Measurements from ENCODE around the gene CCNJL.
A peak's percentile ranks its signal among the peaks of the same experiment; 100 is the strongest.

The CCNJL gene

DNA sequence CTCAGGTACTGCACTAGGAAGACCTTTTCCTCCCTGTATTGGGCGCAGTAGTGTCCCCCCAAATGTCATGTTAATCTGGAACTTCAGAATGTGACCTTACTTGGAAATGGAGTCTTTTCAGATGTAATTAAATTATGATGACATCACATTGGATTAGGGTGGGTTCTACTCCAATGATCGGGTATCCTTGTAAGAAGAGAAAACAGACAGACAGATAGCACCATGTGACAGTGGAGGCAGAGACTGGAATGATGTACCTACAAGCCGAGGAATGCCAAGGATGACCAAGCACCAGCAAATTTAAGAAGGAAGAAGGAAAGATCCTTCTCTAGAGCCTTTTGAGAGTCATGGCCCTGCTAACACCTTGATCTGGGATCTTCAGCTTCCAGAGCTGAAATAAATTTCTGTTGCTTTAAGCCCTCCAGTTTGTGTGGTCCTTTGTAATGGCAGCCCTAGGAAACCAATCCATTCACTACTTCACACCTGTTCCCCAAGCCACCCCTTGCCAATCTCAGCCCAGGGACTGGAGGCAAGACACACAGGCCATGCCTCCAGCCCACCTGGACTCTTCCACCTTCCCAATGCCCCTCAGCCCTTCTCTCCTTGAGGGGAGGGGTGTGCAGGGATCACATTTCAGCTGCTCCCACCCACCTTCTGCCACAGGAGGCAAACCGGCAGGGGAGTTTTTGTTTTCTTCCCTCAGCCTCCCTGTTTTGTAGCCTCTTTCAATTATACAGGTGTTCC lies 1.6 kb downstream of the CCNJL start:
- DNase-seq (ENCODE audit: low spot score) = no peak
- Histone ChIP-seq H4K8ac (ENCODE audit: low read depth, low read length) (no peak overlapping the region), H3K36me3 (replicated peaks in 1 of 2; ENCODE audit: control insufficient read depth in 2 of 2, insufficient read depth in 2 of 2, low read length in 2 of 2) (peaks cover 12 to 47% of the 10 kb centered on the region in 2 donors), H3K79me1 (ENCODE audit: low read depth, low read length) (peaks cover 4% of the 10 kb centered on the region), H3K4me1 (ENCODE audit: control insufficient read depth in 2 of 2, insufficient read depth in 1 of 2, low read depth in 1 of 2, low read length in 2 of 2) (peaks cover 4 to 8% of the 10 kb centered on the region in 2 donors), H2BK15ac (ENCODE audit: low read length) (no peak overlapping the region), H3K27ac (replicated peaks; ENCODE audit: low read length) (no peak overlapping the region), H2BK5ac (ENCODE audit: low read length) (no peak overlapping the region), H3K4me3 (ENCODE audit: low read length in 2 of 2) (peak overlapping the region; percentile 71 to 92), H2AK5ac (ENCODE audit: low read depth, low read length) (no peak overlapping the region), H3K14ac (ENCODE audit: low read length) (no peak overlapping the region), H3K9me3 (replicated peaks in 1 of 2; ENCODE audit: control insufficient read depth in 2 of 2, insufficient read depth in 1 of 2, low read depth in 1 of 2, low read length in 2 of 2) (no peaks in the 10 kb centered on the region), H2AFZ (ENCODE audit: low read length) (no peak overlapping the region), H3K9ac (ENCODE audit: low read depth, low read length, poor library complexity) (no peak overlapping the region), H2BK120ac (ENCODE audit: low read depth, low read length) (no peak overlapping the region), H4K91ac (ENCODE audit: low read depth, low read length, poor library complexity) (no peak overlapping the region), H3K27me3 (ENCODE audit: control insufficient read depth in 3 of 3, insufficient read depth in 3 of 3, low read depth in 1 of 3, low read length in 3 of 3) (no peaks in the 10 kb centered on the region), H2BK12ac (ENCODE audit: low read length) (no peak overlapping the region), H3K4ac (ENCODE audit: low read length) (no peak overlapping the region), H3K4me2 (ENCODE audit: insufficient read depth, low read length, poor library complexity, severe bottlenecking) (no peak overlapping the region), H3K23ac (ENCODE audit: low read depth, low read length, poor library complexity) (no peak overlapping the region), H3K18ac (ENCODE audit: low read length) (no peak overlapping the region)
- WGBS, 2 donors (ENCODE audit: extremely low coverage in 2 of 2, insufficient read length in 2 of 2, insufficient replicate concordance in 1 of 2) = no CpG with 5 or more reads among the region's 4 CpGs

DNA sequence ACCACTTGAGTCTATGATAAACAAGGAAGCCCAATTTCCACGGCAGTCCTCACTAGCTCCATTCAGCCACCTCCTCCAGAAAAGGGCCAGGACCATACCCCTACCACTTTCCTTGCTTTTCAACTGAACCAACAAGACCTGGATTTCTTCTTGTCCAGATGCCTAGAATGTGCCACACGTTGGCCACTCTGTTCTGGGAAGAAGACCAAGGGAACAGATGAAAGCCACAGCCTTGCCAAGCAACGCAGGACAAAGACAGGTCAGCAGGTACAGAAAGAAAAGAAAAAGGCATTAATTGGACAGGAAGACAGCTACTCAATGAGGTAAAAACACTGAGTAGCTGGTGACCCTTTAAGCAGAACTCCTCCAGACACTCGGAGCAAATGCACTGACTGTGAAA lies 2.2 kb downstream of the CCNJL start:
- no peak overlapping the region for H3K27ac ChIP-seq (replicated peaks; ENCODE audit: low read length)
- no peak overlapping the region for H3K4me3 ChIP-seq (ENCODE audit: low read length in 2 of 2)
- H3K9ac ChIP-seq (ENCODE audit: low read depth, low read length, poor library complexity) = no peak overlapping the region
- H3K36me3 ChIP-seq (replicated peaks in 1 of 2; ENCODE audit: control insufficient read depth in 2 of 2, insufficient read depth in 2 of 2, low read length in 2 of 2) = peaks cover 12 to 53% of the 10 kb centered on the region in 2 donors
- H2AK5ac ChIP-seq (ENCODE audit: low read depth, low read length) = no peak overlapping the region
- H3K79me1 ChIP-seq (ENCODE audit: low read depth, low read length) = peaks cover 4% of the 10 kb centered on the region
- H2BK120ac ChIP-seq (ENCODE audit: low read depth, low read length) = no peak overlapping the region
- no peak overlapping the region for H3K4me2 ChIP-seq (ENCODE audit: insufficient read depth, low read length, poor library complexity, severe bottlenecking)
- DNase-seq (ENCODE audit: low spot score) = no peak
- peaks cover 4 to 8% of the 10 kb centered on the region in 2 donors for H3K4me1 ChIP-seq (ENCODE audit: control insufficient read depth in 2 of 2, insufficient read depth in 1 of 2, low read depth in 1 of 2, low read length in 2 of 2)
- H3K18ac ChIP-seq (ENCODE audit: low read length) = no peak overlapping the region
- no peak overlapping the region for H3K4ac ChIP-seq (ENCODE audit: low read length)
- no peak overlapping the region for H3K14ac ChIP-seq (ENCODE audit: low read length)
- H2AFZ ChIP-seq (ENCODE audit: low read length) = no peak overlapping the region
- no peaks in the 10 kb centered on the region for H3K27me3 ChIP-seq (ENCODE audit: control insufficient read depth in 3 of 3, insufficient read depth in 3 of 3, low read depth in 1 of 3, low read length in 3 of 3)
- no peaks in the 10 kb centered on the region for H3K9me3 ChIP-seq (replicated peaks in 1 of 2; ENCODE audit: control insufficient read depth in 2 of 2, insufficient read depth in 1 of 2, low read depth in 1 of 2, low read length in 2 of 2)
- no CpG with 5 or more reads among the region's 4 CpGs for WGBS, 2 donors (ENCODE audit: extremely low coverage in 2 of 2, insufficient read length in 2 of 2, insufficient replicate concordance in 1 of 2)
- no peak overlapping the region for H2BK5ac ChIP-seq (ENCODE audit: low read length)
- H4K8ac ChIP-seq (ENCODE audit: low read depth, low read length) = no peak overlapping the region
- H2BK12ac ChIP-seq (ENCODE audit: low read length) = no peak overlapping the region
- H2BK15ac ChIP-seq (ENCODE audit: low read length) = no peak overlapping the region
- no peak overlapping the region for H4K91ac ChIP-seq (ENCODE audit: low read depth, low read length, poor library complexity)
- H3K23ac ChIP-seq (ENCODE audit: low read depth, low read length, poor library complexity) = no peak overlapping the region

DNA sequence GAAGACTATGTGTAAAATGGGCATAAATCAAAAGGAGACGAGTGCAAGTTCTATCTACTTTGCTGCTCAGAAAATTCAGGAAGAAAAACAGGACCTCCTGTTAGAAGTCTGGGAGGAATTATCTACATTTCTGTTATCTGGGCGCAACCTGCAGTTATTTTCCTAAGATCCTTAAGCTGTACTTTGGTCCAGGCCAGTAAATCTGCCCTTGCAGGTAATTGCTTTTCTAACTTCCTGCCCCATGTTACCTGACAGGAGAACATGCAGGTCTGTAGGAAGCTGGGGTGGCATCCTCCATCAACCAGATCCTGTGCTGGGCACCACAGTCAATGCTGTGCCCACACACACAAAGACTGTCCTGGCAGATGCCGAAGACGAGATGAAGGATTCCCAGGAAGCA lies 5.7 kb downstream of the CCNJL start:
- Histone ChIP-seq H3K4me1 (ENCODE audit: control insufficient read depth in 2 of 2, insufficient read depth in 1 of 2, low read depth in 1 of 2, low read length in 2 of 2) (peaks cover 3 to 8% of the 10 kb centered on the region in 2 donors), H3K4ac (ENCODE audit: low read length) (no peak overlapping the region), H2BK15ac (ENCODE audit: low read length) (no peak overlapping the region), H2BK5ac (ENCODE audit: low read length) (no peak overlapping the region), H2BK120ac (ENCODE audit: low read depth, low read length) (no peak overlapping the region), H2AK5ac (ENCODE audit: low read depth, low read length) (no peak overlapping the region), H3K9me3 (replicated peaks in 1 of 2; ENCODE audit: control insufficient read depth in 2 of 2, insufficient read depth in 1 of 2, low read depth in 1 of 2, low read length in 2 of 2) (no peaks in the 10 kb centered on the region), H3K27me3 (ENCODE audit: control insufficient read depth in 3 of 3, insufficient read depth in 3 of 3, low read depth in 1 of 3, low read length in 3 of 3) (no peaks in the 10 kb centered on the region), H4K8ac (ENCODE audit: low read depth, low read length) (no peak overlapping the region), H3K36me3 (replicated peaks in 1 of 2; ENCODE audit: control insufficient read depth in 2 of 2, insufficient read depth in 2 of 2, low read length in 2 of 2) (peaks cover 19 to 78% of the 10 kb centered on the region in 2 donors), H3K4me2 (ENCODE audit: insufficient read depth, low read length, poor library complexity, severe bottlenecking) (no peak overlapping the region), H3K4me3 (ENCODE audit: low read length in 2 of 2) (no peak overlapping the region), H2AFZ (ENCODE audit: low read length) (no peak overlapping the region), H3K23ac (ENCODE audit: low read depth, low read length, poor library complexity) (no peak overlapping the region), H3K79me1 (ENCODE audit: low read depth, low read length) (peaks cover 4% of the 10 kb centered on the region), H3K27ac (replicated peaks; ENCODE audit: low read length) (no peak overlapping the region), H3K14ac (ENCODE audit: low read length) (no peak overlapping the region), H3K9ac (ENCODE audit: low read depth, low read length, poor library complexity) (no peak overlapping the region), H4K91ac (ENCODE audit: low read depth, low read length, poor library complexity) (no peak overlapping the region), H2BK12ac (ENCODE audit: low read length) (no peak overlapping the region), H3K18ac (ENCODE audit: low read length) (no peak overlapping the region)
- DNase-seq (ENCODE audit: low spot score) = no peak
- no CpG with 5 or more reads among the region's 4 CpGs for WGBS, 2 donors (ENCODE audit: extremely low coverage in 2 of 2, insufficient read length in 2 of 2, insufficient replicate concordance in 1 of 2)

DNA sequence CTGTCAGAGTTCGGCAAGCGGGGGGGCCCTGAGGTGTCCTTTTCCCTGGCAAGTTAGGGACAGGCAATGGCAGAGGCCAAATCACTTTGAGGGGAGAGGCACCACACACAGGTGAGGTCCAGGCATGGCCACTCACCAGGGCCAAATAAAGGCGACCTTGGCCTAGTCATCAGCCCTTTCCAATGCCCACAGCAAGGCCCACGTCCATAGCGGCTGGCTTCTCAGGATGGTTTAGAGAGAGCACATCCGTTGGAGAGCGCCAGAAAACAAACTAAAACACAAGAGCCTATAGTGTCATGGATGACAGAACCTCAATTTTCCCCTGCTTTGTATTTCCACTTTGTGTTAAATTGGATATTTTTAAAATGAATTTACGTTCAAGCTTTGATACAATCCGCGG lies 7.0 kb downstream of the CCNJL start:
- Histone ChIP-seq H2BK12ac (ENCODE audit: low read length) (no peak overlapping the region), H2AK5ac (ENCODE audit: low read depth, low read length) (no peak overlapping the region), H3K27me3 (ENCODE audit: control insufficient read depth in 3 of 3, insufficient read depth in 3 of 3, low read depth in 1 of 3, low read length in 3 of 3) (no peaks in the 10 kb centered on the region), H2BK120ac (ENCODE audit: low read depth, low read length) (no peak overlapping the region), H2BK5ac (ENCODE audit: low read length) (no peak overlapping the region), H3K4ac (ENCODE audit: low read length) (no peak overlapping the region), H3K36me3 (replicated peaks in 1 of 2; ENCODE audit: control insufficient read depth in 2 of 2, insufficient read depth in 2 of 2, low read length in 2 of 2) (peaks cover 19 to 80% of the 10 kb centered on the region in 2 donors), H4K8ac (ENCODE audit: low read depth, low read length) (no peak overlapping the region), H3K4me2 (ENCODE audit: insufficient read depth, low read length, poor library complexity, severe bottlenecking) (no peak overlapping the region), H3K27ac (replicated peaks; ENCODE audit: low read length) (no peak overlapping the region), H2BK15ac (ENCODE audit: low read length) (no peak overlapping the region), H3K23ac (ENCODE audit: low read depth, low read length, poor library complexity) (no peak overlapping the region), H4K91ac (ENCODE audit: low read depth, low read length, poor library complexity) (no peak overlapping the region), H3K14ac (ENCODE audit: low read length) (no peak overlapping the region), H3K4me3 (ENCODE audit: low read length in 2 of 2) (no peak overlapping the region), H3K79me1 (ENCODE audit: low read depth, low read length) (peaks cover 3% of the 10 kb centered on the region), H3K9ac (ENCODE audit: low read depth, low read length, poor library complexity) (no peak overlapping the region), H2AFZ (ENCODE audit: low read length) (no peak overlapping the region), H3K9me3 (replicated peaks in 1 of 2; ENCODE audit: control insufficient read depth in 2 of 2, insufficient read depth in 1 of 2, low read depth in 1 of 2, low read length in 2 of 2) (no peaks in the 10 kb centered on the region), H3K18ac (ENCODE audit: low read length) (no peak overlapping the region), H3K4me1 (ENCODE audit: control insufficient read depth in 2 of 2, insufficient read depth in 1 of 2, low read depth in 1 of 2, low read length in 2 of 2) (no peaks in the 10 kb centered on the region)
- DNase-seq (ENCODE audit: low spot score) = no peak
- no CpG with 5 or more reads among the region's 10 CpGs for WGBS, 2 donors (ENCODE audit: extremely low coverage in 2 of 2, insufficient read length in 2 of 2, insufficient replicate concordance in 1 of 2)
